BE2C (cell line): ENCODE data around the gene PHF20.
A peak's percentile ranks its signal among the peaks of the same experiment; 100 is the strongest.
"Not testable (repeated sequence)": the region's sequence is repeated elsewhere in the genome, so short reads cannot be mapped to it uniquely, and the experiment has no call there.

Source experiments
- DNase-seq: peaks from one replicate; pipeline ENCODE4 v3.0.0-alpha.2; 2020
- H3K27me3 ChIP-seq: fragments of 250-450 bp; sonication (Bioruptor Pico); 2 replicates; pipeline ENCODE4 v1.5.1; 2020; ENCODE audit warnings: mild to moderate bottlenecking
- H3K36me3 ChIP-seq: fragments of 250-450 bp; sonication (Bioruptor Pico); 2 replicates; pipeline ENCODE4 v1.5.1; 2020; ENCODE audit warnings: mild to moderate bottlenecking
- H3K4me1 ChIP-seq: fragments of 250-450 bp; sonication (Bioruptor Pico); 2 replicates; pipeline ENCODE4 v1.5.1; 2020
- H3K4me3 ChIP-seq: 2 replicates; pipeline ENCODE4 v1.5.1; 2011; ENCODE audit warnings: low read depth, low read length
- H3K9me3 ChIP-seq: fragments of 250-450 bp; sonication (Bioruptor Pico); 2 replicates; pipeline ENCODE4 v1.5.1; 2020
- TF ChIP-seq, protein P1 (sequence below): IDR thresholded peaks from 2 replicates; pipeline ENCODE4 v1.5.1; 2012; ENCODE audit warnings: mild to moderate bottlenecking, low read depth, low read length

The PHF20 gene

DNA sequence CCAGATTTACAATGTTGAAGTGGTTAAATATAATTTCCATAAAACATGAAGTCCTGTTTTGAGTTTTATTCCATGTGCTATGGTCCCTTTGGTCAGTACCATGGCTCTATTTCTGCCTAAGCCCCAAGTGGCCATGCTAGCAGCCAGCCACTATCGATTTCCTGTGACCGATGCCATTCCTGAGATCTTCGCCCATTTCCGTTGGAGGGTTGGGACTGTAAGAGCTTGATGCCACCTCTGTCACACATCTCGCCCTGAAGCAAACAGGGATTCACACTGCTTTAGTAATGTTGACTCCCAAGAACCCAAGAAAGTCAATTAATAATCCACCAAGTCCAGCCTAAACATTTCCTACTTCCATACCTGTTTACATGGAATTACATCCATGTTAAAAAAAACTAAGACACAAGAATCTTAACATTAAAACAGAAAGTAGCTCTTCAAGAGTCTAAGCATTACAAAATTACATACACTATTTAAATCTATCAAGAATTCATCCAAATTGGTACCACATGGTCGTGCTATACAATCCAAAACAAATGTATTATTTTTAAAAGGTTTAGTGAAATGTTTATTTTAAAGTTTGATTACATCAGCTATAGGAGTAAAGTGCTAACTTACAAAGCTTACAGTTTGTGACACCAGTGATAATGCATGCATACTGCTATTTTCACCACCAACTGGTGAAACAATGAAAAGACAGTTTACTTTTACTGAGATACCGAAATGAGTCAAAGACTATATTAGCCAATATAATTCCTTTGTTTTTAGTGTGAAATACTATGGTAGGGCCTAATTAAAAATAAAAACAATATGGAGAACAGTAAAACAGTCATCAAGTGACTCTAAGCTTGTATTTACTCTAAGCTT lies 32.3 kb upstream of the PHF20 start:
- TF ChIP-seq, protein P1, sequence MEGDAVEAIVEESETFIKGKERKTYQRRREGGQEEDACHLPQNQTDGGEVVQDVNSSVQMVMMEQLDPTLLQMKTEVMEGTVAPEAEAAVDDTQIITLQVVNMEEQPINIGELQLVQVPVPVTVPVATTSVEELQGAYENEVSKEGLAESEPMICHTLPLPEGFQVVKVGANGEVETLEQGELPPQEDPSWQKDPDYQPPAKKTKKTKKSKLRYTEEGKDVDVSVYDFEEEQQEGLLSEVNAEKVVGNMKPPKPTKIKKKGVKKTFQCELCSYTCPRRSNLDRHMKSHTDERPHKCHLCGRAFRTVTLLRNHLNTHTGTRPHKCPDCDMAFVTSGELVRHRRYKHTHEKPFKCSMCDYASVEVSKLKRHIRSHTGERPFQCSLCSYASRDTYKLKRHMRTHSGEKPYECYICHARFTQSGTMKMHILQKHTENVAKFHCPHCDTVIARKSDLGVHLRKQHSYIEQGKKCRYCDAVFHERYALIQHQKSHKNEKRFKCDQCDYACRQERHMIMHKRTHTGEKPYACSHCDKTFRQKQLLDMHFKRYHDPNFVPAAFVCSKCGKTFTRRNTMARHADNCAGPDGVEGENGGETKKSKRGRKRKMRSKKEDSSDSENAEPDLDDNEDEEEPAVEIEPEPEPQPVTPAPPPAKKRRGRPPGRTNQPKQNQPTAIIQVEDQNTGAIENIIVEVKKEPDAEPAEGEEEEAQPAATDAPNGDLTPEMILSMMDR: peak; percentile 25
- Histone ChIP-seq H3K9me3 (no peaks in the 10 kb centered on the region), H3K4me3 (peak overlapping the region; percentile 75), H3K4me1 (peaks cover 14% of the 10 kb centered on the region), H3K27me3 (no peaks in the 10 kb centered on the region), H3K36me3 (peaks cover 73% of the 10 kb centered on the region)
- DNase-seq: peak; percentile 28

DNA sequence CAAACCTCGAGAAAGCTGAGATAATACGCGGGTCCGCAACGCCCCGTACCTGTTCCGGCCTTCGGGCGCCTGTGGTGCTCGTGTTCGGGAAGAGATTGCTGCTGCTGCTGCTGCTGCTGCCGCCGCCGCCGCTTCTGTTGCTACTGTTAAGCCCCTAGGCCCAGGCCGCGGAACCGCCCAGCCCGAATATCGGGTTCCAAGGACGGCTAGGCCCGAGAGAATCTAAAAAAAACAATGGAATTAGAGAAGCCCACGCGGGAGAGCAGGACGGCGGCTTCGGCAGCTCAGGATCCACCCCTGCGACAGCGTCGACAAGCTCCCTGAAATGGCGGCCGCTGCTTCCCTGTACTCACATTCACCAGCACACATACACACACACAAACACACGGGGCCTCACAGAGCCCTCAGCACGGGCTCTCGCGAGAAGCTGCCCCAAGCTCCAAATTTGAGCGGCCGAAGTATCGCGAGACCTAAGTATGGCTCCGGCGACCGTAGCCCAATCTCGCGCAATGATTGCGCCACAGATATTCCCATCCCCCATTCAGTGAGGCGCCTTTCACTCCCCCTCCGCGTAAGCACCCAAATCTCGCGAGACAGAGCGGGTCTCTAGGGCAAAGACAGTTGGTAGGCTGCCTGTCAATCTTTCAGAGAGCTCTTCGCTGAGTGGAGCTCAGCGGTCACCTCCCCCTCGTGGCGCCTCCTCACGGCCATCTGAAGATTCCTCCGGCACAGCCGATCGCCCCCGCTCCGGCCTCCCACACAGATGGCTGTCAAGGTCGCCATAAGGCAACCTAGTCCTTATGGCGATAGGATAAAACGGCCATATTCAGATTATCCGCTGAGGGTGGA lies 29.7 kb upstream of the PHF20 start, which contains the start of gene RBM39:
TSS of gene RBM39 (minus strand) at position 369 of the 849 bp plus-strand sequence. CDS start 1,386 bp downstream, outside the sequence.
- H3K4me3 ChIP-seq: peak within 1 kb of the TSS; percentile 87
- peak; percentile 100 for DNase-seq
- H3K9me3 ChIP-seq: no peaks in the 10 kb centered on the region
- TF ChIP-seq, protein P1: peak; percentile 51
- H3K27me3 ChIP-seq: no peaks in the 10 kb centered on the region
- H3K36me3 ChIP-seq: peaks cover 47% of the 10 kb centered on the region
- peaks cover 10% of the 10 kb centered on the region for H3K4me1 ChIP-seq

DNA sequence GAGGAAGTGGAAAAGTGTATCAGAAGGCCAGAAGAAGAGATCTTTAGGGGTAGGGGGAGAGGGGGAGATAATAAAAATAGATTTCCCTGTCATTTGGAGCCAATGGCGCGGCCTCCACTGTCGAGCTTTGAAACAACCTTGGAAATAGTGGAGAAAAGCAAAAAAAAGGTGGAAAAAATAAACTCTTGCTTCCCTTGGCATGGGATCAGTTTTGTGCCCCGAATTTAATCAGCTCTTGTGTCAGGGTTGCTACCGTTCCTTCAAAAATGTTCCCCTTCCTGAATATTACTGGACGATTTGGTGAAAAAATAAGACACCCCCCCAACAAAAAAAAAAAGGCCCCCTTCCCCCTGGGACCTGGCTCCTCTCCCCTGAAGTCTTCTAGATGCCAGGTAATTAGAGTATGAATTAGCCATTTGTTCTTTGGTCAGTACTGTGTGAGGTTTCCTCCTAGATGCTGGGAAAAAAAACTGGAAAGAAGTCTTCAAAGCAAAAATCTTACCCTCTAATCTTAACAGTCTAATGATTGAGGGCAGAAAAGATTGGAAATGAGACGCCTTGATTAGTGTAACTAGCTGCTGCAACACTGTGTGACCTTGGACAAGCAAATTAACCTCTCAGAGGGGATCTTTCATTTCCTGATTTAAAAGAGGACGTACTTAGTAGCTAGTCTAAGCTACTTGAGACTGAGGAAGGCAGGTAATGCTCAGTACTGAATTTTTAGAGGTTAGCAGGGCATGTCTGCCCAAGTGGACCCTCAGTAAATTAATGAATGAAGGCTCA lies 28.9 kb upstream of the PHF20 start:
- Histone ChIP-seq H3K9me3 (no peaks in the 10 kb centered on the region), H3K4me3 (peak overlapping the region; percentile 87), H3K27me3 (no peaks in the 10 kb centered on the region), H3K36me3 (peaks cover 39% of the 10 kb centered on the region), H3K4me1 (peaks cover 10% of the 10 kb centered on the region)
- TF ChIP-seq, protein P1: no peak
- DNase-seq: no peak

DNA sequence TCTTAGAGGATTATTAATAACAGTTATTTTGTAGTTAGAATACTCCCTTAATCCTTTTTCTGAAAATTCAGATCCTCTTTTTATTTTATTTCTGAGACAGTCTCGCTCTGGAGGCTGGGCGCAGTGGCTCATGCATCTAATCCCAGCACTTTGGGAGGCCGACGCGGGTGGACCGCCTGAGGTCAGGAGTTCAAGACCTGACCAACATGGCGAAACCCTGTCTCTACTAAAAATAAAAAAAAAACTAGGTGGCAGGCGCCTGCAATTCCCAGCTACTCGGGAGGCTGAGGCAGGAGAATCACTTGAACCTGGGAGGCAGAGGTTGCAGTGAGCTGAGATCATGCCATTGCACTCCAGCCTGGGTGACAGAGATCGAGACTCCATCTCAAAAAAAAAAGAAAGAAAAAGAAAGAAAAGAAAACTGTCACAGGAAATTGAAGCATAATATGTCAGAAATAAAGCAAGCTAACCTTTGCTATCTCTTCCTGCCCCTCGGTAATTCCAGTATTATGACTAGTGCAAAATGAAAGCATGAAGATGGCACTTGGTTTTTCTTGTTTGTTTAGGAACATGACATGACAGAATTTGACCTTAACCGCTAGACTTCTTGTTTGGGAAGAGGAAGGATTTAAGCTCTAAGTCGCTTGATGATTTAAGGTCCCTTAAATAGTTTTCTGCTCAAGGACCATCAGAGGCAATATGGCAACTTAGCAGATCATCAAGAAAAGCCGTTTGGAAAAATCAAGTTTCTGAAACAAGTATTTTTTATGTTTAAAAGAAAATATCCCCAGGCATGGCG lies 27.9 kb upstream of the PHF20 start:
- peaks cover 10% of the 10 kb centered on the region for H3K4me1 ChIP-seq
- no peak for DNase-seq
- no peaks in the 10 kb centered on the region for H3K27me3 ChIP-seq
- no peaks in the 10 kb centered on the region for H3K9me3 ChIP-seq
- peaks cover 29% of the 10 kb centered on the region for H3K36me3 ChIP-seq
- TF ChIP-seq, protein P1: no peak
- H3K4me3 ChIP-seq: no peak overlapping the region

DNA sequence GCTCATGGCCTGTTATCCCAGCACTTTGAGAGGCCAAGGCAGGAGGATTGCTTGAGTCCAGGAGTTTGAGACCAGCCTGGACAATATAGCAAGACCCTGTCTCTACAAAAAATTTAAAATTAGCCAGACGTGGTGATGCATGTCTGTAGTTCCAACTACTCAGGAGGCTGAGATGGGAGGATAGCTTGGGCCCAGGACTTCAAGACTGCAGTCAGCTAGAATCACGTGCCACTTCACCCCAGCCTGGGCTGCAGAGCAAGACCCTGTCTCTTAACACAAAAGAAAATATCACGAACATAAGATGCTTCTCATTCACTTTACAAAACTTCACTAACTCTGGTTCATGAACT lies 27.3 kb upstream of the PHF20 start:
- not testable (repeated sequence) for DNase-seq, H3K4me3 ChIP-seq, H3K27me3 ChIP-seq, H3K9me3 ChIP-seq, H3K4me1 ChIP-seq
- H3K36me3 ChIP-seq: peaks cover 24% of the 10 kb centered on the region
